Testis (tissue), 2 donors: ENCODE data around the gene COPZ1.

ENCODE experiments used
- CTCF ChIP-seq, 3 experiments: fragments of 450-650 bp in 2 of 3; fragments of 200-600 bp in 1 of 3; sonication (generic) in 1 of 3; IDR thresholded peaks; one replicate each; pipeline ENCODE4 v1.5.1; 2016 to 2019; ENCODE audit warnings: antibody characterized with exemption in 3 of 3, mild to moderate bottlenecking in 2 of 3, moderate library complexity in 1 of 3
- POLR2A ChIP-seq: fragments of 450-650 bp; IDR thresholded peaks from one replicate; pipeline ENCODE4 v1.6.1; 2017; ENCODE audit warnings: antibody characterized with exemption, mild to moderate bottlenecking, moderate library complexity

GRCh38 chr12:54368025-54368708, 43.2 kb downstream of the COPZ1 start:
- TF ChIP-seq CTCF (IDR thresholded peaks at IDR 0.05) (no peak), POLR2A (no peak)
